Measurements from ENCODE around the gene ESF1. TPM values are rescaled to one million over a fixed set of nuclear protein-coding genes. Genes with fewer than 3 reads are reported as not detected.

ESF1 gene, protein sequence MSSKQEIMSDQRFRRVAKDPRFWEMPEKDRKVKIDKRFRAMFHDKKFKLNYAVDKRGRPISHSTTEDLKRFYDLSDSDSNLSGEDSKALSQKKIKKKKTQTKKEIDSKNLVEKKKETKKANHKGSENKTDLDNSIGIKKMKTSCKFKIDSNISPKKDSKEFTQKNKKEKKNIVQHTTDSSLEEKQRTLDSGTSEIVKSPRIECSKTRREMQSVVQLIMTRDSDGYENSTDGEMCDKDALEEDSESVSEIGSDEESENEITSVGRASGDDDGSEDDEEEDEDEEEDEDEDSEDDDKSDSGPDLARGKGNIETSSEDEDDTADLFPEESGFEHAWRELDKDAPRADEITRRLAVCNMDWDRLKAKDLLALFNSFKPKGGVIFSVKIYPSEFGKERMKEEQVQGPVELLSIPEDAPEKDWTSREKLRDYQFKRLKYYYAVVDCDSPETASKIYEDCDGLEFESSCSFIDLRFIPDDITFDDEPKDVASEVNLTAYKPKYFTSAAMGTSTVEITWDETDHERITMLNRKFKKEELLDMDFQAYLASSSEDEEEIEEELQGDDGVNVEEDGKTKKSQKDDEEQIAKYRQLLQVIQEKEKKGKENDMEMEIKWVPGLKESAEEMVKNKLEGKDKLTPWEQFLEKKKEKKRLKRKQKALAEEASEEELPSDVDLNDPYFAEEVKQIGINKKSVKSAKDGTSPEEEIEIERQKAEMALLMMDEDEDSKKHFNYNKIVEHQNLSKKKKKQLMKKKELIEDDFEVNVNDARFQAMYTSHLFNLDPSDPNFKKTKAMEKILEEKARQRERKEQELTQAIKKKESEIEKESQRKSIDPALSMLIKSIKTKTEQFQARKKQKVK
- polyA plus RNA-seq (ENCODE audit: insufficient read length in 10 of 10) = 10 to 100 TPM; 14.5 to 20.0 (median 17.7) TPM
- long read RNA-seq, donor 1 = 0 reads
- long read RNA-seq, donor 2, partial matches to known transcripts = 8 of 8 reads
- long read RNA-seq, donor 2, other reads (novel, unspliced or antisense) = 0 of 8 reads
- long read RNA-seq, donor 3 = 0 reads
- long read RNA-seq, donor 4, partial matches to known transcripts = 11 of 11 reads
- long read RNA-seq, donor 4, other reads (novel, unspliced or antisense) = 0 of 11 reads
- long read RNA-seq, donor 5 = 0 reads
- long read RNA-seq, donor 6, partial matches to known transcripts = 19 of 19 reads
- long read RNA-seq, donor 6, other reads (novel, unspliced or antisense) = 0 of 19 reads
- long read RNA-seq, donor 7, partial matches to known transcripts = 17 of 17 reads
- long read RNA-seq, donor 7, other reads (novel, unspliced or antisense) = 0 of 17 reads
- long read RNA-seq, donor 8 = 0 reads
- long read RNA-seq, donor 9 = 0 reads

DNA sequence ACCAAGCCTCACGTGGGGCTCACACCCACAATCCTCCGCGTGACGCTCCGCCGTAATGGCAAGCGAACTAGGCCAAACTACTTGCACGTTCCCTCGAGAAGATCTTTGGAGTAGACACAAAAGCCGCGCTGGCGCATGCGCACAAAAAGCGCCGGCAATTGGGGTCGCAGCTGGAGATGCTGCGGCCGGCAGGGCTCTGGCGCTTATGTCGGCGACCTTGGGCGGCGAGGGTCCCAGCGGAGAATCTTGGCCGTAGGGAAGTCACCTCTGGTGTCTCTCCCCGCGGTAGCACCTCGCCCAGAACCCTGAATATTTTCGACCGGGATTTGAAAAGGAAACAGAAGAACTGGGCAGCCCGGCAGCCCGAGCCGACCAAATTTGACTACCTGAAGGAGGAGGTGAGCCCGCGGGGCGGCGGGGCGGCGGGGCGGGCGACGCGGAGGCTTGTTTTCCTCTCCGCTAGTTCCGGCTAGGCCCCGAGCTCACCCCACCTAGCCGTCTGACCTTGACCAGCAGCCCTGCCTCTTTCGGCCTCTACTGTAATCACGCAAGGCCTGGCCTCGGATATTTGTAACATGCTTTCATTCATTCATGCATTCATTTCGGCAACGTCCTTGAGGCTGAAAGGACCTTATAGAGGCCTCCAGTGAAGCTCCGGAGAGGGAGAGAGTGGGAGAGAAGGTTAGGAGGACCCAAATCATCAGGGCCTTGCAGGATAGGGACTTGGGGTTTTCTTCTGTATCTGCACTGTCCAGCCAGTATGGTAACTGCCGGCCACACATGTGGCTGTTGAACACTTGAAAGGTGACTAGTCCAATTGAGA is at the start of gene ESF1, which contains the start of gene NDUFAF5:
ESF1 (minus strand) TSS at position 27 of the 823 bp plus-strand sequence. CDS start 1,779 bp downstream, outside the sequence.
NDUFAF5 (plus strand) TSS at position 136 of the 823 bp plus-strand sequence; CDS start at position 177, 41 bp downstream.
- DNase-seq = peak; percentile 96 to 97 (median 97)

DNA sequence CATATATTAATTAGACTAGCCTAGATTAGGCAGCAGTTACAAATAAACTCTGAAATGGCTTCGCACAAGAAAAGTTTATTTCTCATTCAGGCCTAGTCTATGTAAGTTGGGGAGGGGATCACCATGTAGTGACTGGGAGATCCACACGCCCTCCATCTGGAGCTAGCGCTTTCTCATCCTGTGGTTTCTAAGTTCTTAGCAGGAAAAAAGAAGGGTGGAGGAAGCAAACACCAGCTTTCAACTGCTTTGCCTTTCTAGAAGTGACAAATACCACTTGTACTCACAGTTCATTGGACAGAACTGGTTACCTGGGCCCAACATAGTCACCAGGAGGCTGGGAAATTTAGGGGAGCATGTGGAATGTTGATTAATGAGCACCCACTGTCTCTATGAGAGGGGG is 46.8 kb upstream of the ESF1 start:
- no peak for DNase-seq

DNA sequence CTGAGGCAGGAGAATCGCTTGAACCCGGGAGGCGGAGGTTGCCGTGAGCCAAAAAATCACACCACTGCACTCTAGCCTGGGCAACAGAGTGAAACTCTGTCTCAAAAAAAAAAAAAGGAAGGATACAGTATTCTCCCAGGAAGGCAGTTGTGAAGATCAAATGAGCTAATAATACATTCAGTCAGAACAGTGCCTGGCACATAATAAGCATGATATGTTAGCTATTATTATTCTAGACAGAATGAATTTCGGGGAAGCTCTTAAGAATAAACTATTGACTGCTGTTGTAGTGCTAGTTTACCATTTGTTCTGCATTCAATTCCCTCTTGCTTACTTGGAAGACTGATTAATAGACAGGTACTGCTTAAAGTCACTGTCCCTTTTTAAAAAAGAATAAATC is 40.7 kb upstream of the ESF1 start:
- DNase-seq = no peak

DNA sequence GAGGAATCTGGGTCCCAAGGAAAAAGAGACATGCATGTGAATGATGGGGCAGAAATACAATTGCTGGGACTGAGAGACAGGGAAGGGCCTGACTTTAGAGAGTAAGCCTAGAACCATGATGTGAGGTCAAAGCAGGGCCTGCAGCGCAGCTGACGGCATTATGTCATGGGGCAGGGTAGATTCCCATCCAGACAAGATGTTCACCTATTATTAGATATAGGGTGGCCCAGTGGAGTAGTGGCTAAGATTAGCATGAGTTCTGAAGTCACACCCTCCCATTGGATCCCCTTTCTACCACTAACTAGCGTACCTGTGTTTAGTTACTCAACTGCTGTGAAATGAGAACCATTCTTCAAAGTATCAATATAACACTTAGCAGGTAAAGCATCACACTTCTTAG is 39.7 kb upstream of the ESF1 start:
- no peak for DNase-seq

DNA sequence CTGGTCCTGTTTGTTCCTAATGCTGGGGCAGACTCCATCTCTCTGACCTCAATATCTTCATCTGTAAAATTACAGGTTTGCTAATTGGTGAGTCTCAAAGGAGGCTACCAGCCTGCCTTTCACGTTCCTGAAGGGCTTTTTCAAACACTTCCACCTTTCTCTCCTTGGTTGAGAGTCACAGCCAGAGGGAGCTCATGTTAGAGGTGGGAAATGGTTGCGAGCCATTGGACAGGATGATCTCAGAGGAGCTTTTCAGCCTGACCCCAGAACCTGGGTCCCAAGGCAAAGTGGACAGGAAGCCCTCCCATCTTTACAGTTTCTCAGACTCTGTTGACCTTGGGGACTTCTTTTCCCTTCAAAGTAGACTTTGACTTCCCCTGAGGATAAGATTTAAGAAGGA is 37.7 kb upstream of the ESF1 start:
- no peak for DNase-seq

DNA sequence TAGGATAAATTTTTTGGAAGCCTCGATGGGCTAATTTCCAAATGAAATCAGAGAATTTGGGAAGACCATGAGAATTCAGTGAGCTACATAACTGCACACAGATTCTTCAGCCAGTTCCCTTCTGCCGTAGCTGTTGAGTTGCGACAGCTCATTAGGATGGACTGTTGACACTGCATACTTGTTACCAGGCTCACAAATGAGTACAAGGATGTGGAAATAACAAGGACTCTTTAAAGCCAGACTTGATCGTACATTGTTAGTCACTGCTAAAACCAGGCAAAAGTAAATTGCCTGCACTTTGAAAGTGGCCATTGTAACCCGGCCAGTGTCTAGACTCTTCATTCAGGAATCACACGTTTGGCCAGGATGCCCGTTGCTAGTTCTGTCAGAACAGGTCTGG is 37.2 kb upstream of the ESF1 start:
- peak in 1 of 3 donors; percentile 5 for DNase-seq

DNA sequence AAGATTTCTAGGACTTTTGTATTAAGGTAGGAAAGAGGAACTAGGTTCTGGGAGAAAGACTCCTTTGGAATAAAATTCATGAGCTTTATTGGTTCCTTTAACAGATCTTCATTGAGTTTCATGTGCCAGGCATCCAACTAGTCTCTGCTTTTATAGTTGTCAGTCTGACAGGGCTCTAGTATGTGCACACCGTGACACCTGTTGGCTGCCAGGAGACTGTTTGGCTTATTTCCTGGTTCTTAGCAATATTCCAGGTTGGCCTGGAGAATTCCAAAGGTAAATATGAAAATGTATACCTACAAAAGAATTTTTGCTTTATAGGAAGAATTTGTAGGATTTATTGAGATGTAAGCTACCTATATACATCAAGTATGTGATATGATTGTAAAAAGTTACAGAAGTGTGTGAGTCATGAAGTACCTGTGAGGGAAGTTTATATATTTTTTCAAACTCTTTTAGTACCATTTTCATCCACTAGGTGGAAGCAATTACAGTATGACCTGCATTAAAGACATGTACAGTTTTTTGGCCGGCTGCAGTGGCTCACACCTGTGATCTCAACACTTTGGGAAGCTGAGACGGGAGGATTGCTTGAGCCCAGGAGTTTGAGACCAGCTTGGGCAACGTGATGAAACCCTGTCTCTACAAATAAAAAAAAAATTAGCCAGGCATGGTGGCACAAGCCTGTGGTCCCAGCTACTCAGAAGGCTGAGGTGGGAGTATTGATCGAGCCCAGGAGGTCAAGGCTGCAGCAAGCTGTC is 35.3 kb upstream of the ESF1 start:
- DNase-seq = peak; percentile 12 to 56 (median 29)

DNA sequence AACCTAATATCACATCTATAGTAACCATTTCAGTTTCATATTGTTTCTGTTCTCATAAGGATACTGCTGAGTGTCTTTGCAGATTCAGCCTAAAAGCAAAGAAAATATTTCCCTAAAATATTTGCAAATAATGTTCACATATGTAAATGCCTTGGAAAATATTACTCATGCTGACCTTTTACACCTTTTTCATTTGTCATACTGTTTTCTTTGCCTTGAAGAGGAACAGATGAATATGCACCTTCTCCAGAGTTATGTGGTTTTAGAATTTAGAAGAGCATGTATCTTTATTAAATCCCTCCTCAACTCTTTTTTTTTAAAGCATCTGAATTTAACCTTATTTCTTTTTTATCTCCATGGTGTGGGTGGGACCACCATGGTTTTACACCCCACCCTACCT is 32.6 kb upstream of the ESF1 start:
- DNase-seq = no peak

DNA sequence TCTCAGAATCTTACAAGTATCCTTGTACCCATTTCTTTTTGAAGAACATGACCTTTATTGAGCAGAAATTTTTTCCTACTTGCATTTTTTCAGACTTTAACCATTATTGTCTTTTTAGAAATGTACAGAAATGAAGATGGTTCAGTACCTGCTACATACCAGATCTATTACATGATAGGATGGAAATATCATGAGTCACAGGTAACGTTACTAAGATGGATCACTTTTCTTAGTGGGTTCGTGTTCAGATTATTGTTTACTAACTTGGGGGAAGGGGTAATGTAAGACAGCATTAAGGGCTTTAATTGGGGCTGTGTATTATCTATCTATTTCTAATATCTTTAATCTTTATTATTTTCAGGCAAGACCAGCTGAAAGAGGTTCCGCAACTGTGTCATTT is 32.0 kb upstream of the ESF1 start:
- no peak for DNase-seq

DNA sequence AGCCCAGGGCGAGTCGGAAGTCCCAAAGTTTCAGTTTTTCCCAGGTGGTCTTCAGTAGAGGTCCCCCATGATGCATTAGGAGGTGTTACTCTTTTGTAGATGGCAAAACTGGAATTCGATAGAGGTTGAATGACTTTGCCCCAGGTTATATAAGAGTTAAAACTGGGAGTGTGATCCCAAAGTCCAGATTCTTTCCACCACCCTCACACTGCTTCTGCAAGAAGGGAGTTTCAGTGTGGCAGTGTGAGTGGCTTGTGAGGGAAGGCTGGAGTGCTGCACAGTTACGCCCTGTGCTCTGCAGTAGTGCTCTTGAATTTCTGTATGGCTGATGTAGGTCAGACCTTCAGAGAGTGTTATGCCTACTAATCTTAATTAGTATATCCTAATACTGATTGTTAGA is 30.0 kb upstream of the ESF1 start:
- DNase-seq = no peak

DNA sequence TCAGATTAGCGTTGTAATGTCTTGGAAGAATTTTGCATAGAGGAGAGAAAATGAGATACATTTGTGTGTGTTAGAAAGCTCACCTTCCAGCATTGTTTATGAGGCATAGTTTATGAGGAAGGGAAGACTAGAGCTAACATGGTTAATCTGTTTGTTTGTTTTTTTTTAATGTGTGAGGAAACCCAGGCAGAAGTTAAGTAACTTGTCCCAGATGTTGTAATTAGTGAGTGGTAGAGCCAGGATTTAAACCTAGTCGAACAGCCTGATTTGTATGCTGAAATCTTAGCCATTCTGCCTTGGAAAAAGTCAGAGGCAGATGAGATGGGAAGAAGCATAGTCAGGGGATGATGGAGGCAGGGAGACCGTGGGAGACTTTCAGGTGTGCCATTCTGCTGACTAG is 29.2 kb upstream of the ESF1 start:
- DNase-seq = no peak

DNA sequence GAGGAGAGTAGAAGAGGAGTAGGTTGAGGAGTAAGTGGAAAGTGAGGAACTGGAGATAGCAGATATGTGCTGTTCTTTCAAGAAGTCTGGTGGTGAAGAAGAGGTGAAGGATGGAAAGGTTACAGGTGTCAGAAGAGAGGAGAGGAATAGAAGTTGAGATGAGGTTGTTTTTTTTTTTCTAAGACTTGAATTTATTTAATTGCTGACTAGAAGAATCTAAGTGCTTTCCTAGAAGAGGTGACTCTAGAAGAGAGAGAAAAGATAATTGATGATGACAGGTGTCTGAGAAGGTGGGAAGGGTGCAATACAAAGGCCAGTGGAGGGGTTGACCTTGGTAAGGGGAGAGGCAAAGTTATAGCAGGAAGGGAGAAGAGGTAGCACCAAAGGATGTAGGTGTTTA is 25.7 kb upstream of the ESF1 start:
- DNase-seq = no peak

DNA sequence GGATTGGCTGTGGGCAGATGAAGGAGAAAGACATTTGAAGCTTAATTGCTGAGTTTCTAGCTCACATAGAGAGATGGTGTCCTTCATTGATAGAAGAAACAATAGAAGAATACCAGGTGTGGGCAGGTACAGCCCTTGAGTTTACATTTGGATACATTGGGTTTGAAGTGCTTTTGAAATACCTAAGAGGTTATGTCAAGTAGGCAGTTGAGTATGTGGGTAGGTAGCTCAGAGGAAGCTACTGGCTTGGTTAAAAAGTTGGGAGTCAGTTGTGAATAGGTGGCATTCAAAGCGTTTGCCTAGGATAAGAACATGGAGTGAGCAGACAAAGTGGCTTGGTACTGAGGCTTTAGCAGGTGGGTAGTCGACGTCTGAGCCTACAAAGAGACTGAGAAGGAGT is 25.1 kb upstream of the ESF1 start:
- DNase-seq = no peak

DNA sequence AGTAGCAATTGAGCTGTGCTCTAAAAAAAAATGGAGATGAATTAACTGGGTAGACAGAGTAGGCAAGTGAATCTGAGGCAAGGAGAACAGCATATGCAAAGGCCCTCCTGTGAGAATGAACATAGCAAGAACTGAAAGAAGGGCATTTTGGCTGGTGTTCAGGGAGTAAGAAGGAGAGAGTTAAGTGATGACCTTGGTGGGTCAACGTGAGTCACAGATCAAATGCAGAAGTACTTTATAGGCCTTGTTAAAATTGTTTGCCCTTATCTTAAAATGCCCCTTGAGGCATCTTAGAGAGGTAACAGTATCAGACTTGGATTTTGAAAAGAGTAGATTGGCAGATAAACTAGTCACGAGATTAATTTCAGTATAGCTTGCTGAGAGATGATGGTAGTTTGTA is 24.7 kb upstream of the ESF1 start:
- DNase-seq = no peak

DNA sequence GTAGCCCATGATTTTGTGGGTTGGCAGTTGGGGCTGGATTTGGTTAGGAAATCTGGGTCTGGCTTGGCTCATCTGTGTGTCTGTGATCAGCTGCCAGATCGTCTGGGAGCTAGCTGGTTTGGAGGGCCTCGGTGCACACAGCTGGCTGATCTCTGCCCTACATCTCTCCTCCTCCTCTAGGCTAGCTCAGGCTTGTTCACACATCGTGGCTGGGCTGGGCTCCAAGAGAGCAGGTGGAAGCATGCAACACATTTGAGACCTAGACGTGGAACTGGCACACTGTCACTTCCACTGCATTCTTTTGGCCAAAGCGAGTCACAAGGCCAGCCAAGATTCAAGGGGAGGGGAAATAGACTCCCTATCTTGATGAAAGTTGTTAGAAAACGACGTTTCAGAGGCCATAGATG is 16.0 kb upstream of the ESF1 start:
- peak; percentile 68 to 84 (median 83) for DNase-seq

DNA sequence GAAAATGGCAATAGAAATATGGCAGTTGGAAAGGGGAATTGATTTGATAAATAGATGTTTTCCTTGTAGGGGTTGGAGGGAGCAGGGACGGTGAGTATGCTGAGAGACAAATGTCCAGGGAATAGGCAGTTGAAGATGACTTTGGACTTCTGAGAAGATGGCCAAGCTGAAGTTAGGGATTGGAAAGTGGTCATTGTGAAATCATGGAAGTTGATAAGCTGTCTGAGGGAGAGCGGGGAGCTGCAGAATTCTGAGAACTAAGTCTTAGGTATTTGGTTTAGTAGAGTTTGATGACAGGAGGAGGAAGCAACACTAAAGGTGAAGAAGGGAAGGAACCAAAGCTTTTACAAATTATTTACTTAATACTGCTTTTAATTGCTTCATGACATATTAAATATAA is 15.3 kb upstream of the ESF1 start:
- DNase-seq = no peak

DNA sequence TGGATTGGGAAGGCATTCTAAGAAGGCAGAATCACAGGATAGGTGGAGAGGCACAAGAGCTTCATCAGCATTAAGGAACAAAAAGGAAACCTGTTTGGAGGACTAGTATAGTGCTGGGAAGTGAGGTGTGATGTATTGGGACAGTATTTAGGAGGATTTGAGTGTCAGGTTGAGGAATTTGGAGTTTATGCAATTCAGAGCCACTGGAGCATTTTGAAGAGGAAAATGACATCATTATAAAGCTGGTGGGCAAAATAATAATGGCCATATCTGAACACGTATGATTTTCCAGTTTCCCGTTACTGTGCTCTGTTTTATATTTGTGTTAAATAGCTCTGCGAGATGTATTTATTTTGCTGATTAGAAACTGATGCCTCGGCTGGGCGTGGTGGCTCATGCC is 14.3 kb upstream of the ESF1 start:
- DNase-seq = no peak

DNA sequence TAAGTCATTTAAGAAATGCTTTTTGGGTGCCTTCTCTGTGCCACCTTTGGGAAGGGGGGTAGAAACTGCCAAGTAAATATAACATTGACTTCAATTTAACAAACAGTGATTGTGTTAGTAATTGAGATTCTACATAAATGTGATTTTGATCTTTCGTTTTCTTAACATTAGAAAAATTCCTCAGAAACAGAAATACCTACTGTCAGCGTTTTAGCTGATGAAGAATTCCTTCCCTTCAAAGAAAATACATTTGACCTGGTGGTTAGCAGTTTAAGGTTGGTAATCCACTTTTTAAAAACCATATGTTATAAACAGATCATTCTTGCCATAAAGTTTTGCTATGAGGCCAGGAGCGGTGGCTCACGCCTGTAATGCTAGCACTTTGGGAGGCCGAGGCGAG is 9.9 kb upstream of the ESF1 start:
- no peak for DNase-seq

DNA sequence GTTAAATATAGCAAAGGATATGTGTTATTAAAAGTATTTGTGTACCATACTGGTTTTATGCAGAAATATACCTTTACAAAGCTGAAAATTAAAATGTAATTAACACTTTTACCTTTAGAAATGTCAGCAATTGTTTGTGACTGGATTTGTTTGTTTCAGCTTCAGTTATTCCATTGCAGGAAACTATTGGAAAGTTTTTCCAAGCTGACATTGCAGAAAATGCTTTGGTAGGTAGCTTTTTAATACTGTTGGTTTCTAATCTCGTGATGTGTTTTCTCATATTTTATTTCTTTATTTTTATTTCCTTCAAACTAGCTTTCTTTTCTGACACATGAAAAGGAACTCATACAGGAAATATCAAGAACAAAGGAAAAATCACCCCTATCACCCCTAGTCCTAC is 8.3 kb upstream of the ESF1 start:
- DNase-seq = no peak
